Dermis blood vessel endothelial cell (primary cell): ENCODE measurements around the gene APOA1. TPM values are rescaled to one million over a fixed set of nuclear protein-coding genes. Genes with fewer than 3 reads are reported as not detected.
"Not testable (repeated sequence)": the region's sequence is repeated elsewhere in the genome, so short reads cannot be mapped to it uniquely, and the experiment has no call there.

Experiments
- DNase-seq: peaks from one replicate; pipeline ENCODE4 v3.0.0; 2010
- total RNA-seq: library from RNA; depleted of rRNA; stranded (reverse); fragments of >200 nt; gene quantifications from 2 replicates; pipeline ENCODE4 v1.2.3, GENCODE V29; 2014

APOA1 gene
- total RNA-seq, 1 donor from 2014 or later: 0.17 TPM

- no peak for DNase-seq
Measured at GRCh38 chr11:116857316-116857715, 19.9 kb upstream of the APOA1 start.

- no peak for DNase-seq
Measured at GRCh38 chr11:116856423-116856822, 19.0 kb upstream of the APOA1 start.

- DNase-seq: no peak
Measured at GRCh38 chr11:116855413-116855812, 18.0 kb upstream of the APOA1 start.

- DNase-seq: peak; percentile 67
Measured at GRCh38 chr11:116853461-116854073, 16.1 kb upstream of the APOA1 start.

- peak; percentile 24 for DNase-seq
Measured at GRCh38 chr11:116852261-116853031, 15.0 kb upstream of the APOA1 start.

GRCh38 chr11:116851626-116852025 lies 14.2 kb upstream of the APOA1 start:
- DNase-seq: no peak

- DNase-seq: no peak
Measured at GRCh38 chr11:116849486-116849885, 12.1 kb upstream of the APOA1 start.

- DNase-seq: no peak
Measured at GRCh38 chr11:116849060-116849459, 11.6 kb upstream of the APOA1 start.

- DNase-seq: no peak
Measured at GRCh38 chr11:116847612-116848011, 10.2 kb upstream of the APOA1 start.

GRCh38 chr11:116844722-116845121 lies 7.3 kb upstream of the APOA1 start:
- DNase-seq: no peak

GRCh38 chr11:116843661-116844060 lies 6.2 kb upstream of the APOA1 start:
- DNase-seq: no peak

GRCh38 chr11:116842909-116843308 lies 5.5 kb upstream of the APOA1 start:
- no peak for DNase-seq

GRCh38 chr11:116842117-116842516 lies 4.7 kb upstream of the APOA1 start:
- DNase-seq: no peak

- DNase-seq: no peak
Measured at GRCh38 chr11:116840746-116841296, 3.4 kb upstream of the APOA1 start.

- peak; percentile 19 for DNase-seq
Measured at GRCh38 chr11:116840224-116840745, 2.9 kb upstream of the APOA1 start.

GRCh38 chr11:116838321-116839084 lies 1.1 kb upstream of the APOA1 start:
- DNase-seq: no peak

- DNase-seq: no peak
Measured at GRCh38 chr11:116836632-116836991, 810 bp downstream of the APOA1 start.

- DNase-seq: peak; percentile 92
Measured at GRCh38 chr11:116835791-116836631, 1.4 kb downstream of the APOA1 start.

- DNase-seq: no peak
Measured at GRCh38 chr11:116835042-116835772, 2.2 kb downstream of the APOA1 start.

- DNase-seq: not testable (repeated sequence)
Measured at GRCh38 chr11:116834535-116835041, 2.8 kb downstream of the APOA1 start.
